LoVo (cell line): ENCODE measurements around the gene TAF11L9.
"Not testable (repeated sequence)": the region's sequence is repeated elsewhere in the genome, so short reads cannot be mapped to it uniquely, and the experiment has no call there.

Source experiments
- DNase-seq: peaks from one replicate; pipeline ENCODE4 v3.0.0-alpha.2; 2016; ENCODE audit warnings: low spot score

TAF11L9 gene

DNA sequence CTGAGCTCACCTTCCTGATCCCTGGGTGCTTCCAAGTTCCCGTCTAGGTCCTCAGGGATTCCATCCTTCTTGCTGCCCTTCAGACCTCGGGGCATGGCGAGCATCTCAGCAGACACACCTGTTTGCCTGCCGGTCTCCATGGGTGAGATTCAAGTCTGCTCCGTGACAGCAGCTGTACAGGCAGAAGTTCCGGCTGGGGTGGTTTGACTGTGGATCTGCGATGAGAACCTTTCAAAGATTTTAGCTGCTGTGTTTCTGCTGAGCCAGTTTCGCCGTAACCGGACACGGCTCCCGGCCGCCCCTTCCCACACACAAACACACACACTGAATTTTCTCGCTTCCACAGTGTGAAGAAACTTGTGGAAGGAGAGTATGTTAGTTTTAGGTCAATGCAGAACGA is at the start of gene TAF11L9:
TSS of gene TAF11L9 (minus strand) at position 140 of the 400 bp plus-strand sequence.
- not testable (repeated sequence) for DNase-seq

DNA sequence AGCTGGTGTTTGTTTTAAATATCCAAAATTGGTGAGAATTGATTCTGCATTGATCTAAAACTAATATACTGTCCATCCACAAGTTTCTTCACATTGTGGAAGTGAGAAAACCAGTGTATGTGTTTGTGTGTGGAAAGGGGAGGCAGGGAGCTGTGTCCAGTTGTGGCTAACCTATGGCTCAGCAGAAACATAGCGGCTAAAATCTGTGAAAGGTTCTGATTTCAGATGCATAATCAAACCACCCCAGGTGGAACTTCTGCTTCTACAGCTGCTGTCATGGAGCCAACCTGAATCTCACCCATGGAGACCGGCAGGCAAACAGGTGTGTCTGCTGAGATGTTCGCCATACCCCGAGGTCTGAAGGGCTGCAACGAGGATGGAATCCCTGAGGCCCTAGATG is 40.0 kb upstream of the TAF11L9 start, which contains the start of gene TAF11L14:
TSS of gene TAF11L14 (plus strand) at position 301 of the 400 bp plus-strand sequence.
- no peak for DNase-seq

DNA sequence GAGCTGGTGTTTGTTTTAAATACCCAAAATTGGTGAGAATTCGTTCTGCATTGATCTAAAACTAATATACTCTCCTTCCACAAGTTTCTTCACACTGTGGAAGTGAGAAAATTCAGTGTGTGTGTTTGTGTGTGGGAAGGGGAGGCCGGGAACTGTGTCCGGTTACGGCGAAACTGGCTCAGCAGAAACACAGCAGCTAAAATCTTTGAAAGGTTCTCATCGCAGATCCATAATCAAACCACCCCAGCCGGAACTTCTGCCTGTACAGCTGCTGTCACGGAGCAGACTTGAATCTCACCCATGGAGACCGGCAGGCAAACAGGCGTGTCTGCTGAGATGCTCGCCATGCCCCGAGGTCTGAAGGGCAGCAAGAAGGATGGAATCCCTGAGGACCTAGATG is 37.6 kb upstream of the TAF11L9 start, which contains the start of gene TAF11L13:
TSS of gene TAF11L13 (plus strand) at position 301 of the 400 bp plus-strand sequence.
- DNase-seq = not testable (repeated sequence)

DNA sequence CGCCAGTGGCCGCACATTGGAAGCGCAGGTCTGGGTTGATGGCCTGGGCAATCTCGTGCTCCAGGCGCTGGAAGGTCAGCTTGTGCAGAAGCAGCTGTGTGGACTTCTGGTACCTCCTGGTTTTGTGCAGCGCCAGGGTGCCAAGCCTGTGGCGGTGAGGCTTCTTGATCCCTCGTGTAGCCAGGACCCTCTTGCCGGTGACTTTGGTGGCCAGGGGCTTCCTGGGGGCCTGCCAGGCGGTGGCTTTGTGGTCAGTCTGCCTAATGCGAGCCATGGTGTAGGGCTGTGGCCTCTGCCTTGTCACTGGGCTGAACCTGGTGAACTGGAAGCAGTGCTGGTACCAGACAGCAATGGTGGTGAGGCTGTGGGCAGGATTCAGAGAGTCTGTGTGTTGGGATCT is 31.5 kb upstream of the TAF11L9 start:
- no peak for DNase-seq

DNA sequence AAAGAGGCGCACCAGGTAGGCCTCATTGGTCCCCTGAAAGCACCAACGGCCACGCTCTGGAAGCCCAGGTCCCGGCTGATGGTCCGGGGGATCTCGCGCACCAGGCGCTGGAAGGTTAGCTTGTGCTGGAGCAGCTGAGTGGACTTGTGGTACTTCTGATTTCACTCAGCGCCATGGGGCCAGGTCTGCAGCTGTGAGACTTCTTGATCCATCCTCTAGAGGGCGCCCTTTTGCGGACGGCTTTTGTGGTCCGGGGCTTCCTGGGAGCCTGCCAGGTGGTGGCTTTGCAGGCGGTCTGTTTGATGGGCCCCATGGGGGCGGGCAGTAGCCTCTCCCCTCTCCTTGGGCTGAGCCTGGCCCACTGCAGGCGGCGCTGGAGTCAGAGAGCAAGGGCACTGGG is 26.4 kb upstream of the TAF11L9 start:
- no peak for DNase-seq

DNA sequence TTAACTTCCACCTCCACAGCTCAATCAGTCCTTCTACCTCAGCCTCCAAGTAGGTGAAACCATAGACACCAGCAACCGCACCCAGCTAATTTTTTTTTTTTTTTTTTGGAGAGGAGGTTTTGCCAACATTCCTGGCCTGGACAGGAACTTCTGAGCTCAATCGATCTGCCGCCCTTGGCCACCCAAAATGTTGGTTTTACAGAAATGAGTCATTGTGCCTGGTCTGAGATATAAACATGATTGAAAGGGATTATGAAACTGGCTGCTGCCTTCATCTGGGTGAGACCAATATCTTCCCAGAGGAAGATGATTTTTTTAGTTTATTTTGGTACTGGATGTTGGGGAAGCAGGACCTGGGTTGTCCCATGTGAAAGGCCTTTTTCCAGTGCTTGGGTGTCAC is 25.2 kb upstream of the TAF11L9 start:
- DNase-seq = no peak

DNA sequence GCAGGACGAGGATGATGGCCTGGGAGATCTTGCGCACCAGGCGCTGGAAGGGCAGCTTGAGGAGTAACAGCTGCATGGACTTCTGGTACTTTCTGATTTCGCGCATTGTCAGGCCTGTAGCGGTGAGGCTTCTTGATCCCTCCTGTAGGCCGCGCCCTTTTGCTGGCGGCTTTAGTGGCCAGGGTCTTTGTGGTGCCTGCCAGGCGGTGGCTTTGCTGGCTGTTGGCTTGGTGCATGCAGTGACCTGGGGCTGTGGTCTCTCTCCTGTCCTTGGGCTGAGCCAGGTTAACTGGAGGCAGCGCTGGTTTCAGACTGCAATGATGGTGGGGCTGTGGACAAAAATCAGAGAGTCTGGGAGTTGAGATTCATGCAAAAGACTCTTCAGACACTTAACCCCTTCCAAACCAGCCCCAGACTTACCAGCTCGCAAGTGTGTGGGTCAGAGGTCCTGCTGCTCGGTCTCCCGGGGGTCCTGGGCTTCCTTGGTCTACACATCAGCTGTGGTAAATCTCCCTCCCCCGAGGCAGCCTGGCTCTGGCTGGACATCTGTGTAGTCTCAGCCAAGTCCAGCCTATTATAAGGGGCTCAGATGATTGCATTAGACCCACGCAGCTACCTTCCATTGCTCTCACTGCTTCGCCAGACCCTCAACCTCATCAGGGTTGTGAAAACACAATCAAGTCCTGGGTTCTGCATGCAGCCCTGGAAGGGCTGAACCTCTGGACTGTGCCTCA is 20.8 kb upstream of the TAF11L9 start:
- DNase-seq = no peak

DNA sequence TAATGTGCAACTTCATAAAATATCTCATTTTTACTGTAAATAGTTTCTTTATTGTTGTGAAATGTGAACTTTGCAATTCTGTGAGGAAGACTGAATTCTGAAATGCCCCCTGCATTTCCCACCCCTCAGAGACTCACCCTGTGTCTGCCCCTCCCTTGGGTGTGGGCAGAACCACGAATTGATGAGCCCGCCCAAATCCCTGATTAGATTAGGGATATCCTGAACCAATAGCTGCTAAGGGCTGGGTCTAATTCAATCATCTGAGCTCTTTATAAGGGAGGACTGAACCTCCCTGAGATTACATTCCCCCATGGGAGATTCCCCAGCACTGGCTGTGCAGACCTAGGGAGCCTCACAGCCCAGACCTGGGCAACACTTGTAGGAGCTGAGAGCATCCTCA is 15.9 kb upstream of the TAF11L9 start, which contains the start of gene TAF11L12:
TSS of gene TAF11L12 (plus strand) at position 301 of the 400 bp plus-strand sequence.
- DNase-seq = not testable (repeated sequence)

DNA sequence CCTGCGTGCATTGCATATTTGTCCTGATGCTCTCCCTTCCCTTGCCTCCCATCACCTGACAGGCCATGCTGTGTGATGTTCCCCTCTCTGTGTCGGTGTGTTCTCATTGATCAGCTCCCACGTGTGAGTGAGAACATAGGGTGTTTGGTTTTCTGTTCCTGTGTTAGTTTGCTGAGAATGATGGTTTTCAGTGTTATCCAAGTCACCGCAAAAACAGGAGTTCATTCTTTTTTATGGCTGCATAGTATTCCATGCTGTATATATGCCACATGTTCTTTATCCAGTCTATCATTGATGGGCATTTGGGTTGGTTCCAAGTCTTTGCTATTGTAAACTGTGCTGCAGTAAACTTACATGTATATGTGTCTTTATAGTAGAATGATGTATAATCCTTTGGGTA is 13.3 kb upstream of the TAF11L9 start:
- DNase-seq = not testable (repeated sequence)

DNA sequence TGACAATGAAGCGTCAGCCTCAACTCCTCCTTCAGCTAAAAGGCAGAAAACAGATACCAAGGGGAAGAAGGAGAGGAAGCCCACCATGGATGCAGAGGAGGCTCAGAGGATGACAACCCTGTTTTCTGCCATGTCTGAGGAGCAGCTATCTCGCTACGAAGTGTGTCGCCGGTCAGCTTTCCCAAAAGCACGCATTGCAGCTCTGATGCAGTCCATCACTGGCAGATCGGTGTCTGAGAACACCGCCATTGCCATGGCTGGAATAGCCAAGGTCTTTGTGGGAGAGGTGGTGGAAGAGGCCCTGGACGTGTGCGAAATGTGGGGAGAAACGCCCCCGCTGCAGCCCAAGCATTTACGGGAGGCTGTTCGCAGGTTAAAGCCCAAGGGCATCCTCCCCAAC is 10.8 kb upstream of the TAF11L9 start:
- DNase-seq = no peak

DNA sequence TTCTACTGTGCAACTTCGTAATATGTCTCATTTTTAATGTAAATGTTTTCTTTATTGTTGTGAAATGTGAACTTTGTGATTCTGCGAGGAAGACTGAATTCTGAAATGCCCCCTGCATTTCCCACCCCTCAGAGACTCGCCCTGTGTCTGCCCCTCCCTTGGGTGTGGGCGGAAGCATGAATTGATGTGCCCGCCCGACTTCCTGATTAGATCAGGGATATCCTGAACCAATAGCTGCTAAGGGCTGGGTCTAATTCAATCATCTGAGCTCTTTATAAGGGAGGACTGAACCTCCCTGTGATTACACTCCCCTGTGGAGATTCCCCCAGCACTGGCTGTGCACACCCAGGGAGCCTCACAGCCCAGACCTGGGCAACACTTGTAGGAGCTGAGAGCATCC is 9.7 kb upstream of the TAF11L9 start, which contains the start of gene TAF11L11:
TSS of gene TAF11L11 (plus strand) at position 304 of the 400 bp plus-strand sequence.
- not testable (repeated sequence) for DNase-seq

DNA sequence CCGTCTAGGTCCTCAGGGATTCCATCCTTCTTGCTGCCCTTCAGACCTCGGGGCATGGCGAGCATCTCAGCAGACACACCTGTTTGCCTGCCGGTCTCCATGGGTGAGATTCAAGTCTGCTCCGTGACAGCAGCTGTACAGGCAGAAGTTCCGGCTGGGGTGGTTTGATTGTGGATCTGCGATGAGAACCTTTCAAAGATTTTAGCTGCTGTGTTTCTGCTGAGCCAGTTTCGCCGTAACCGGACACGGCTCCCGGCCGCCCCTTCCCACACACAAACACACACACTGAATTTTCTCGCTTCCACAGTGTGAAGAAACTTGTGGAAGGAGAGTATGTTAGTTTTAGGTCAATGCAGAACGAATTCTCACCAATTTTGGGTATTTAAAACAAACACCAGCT is 3.5 kb upstream of the TAF11L9 start, which contains the start of gene TAF11L10:
TSS of gene TAF11L10 (minus strand) at position 101 of the 400 bp plus-strand sequence.
- not testable (repeated sequence) for DNase-seq

DNA sequence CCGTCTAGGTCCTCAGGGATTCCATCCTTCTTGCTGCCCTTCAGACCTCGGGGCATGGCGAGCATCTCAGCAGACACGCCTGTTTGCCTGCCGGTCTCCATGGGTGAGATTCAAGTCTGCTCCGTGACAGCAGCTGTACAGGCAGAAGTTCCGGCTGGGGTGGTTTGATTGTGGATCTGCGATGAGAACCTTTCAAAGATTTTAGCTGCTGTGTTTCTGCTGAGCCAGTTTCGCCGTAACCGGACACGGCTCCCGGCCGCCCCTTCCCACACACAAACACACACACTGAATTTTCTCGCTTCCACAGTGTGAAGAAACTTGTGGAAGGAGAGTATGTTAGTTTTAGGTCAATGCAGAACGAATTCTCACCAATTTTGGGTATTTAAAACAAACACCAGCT is 3.3 kb downstream of the TAF11L9 start, which contains the start of gene TAF11L8:
TSS of gene TAF11L8 (minus strand) at position 101 of the 400 bp plus-strand sequence.
- not testable (repeated sequence) for DNase-seq

DNA sequence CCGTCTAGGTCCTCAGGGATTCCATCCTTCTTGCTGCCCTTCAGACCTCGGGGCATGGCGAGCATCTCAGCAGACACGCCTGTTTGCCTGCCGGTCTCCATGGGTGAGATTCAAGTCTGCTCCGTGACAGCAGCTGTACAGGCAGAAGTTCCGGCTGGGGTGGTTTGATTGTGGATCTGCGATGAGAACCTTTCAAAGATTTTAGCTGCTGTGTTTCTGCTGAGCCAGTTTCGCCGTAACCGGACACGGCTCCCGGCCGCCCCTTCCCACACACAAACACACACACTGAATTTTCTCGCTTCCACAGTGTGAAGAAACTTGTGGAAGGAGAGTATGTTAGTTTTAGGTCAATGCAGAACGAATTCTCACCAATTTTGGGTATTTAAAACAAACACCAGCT is 8.5 kb downstream of the TAF11L9 start, which contains the start of gene TAF11L7:
TSS of gene TAF11L7 (minus strand) at position 101 of the 400 bp plus-strand sequence.
- DNase-seq = not testable (repeated sequence)
